CD8-positive, alpha-beta memory T cell (primary cell): ENCODE measurements around the gene RBM47. TPM values are rescaled to one million over a fixed set of nuclear protein-coding genes. Genes with fewer than 3 reads are reported as not detected.

Source experiments
- CTCF ChIA-PET: fragments of 350-600 bp; sonication (Branson Sonifier 250); formaldehyde crosslinking; loops from one replicate; lab custom pipeline; 2021; ENCODE audit warnings: antibody characterized with exemption; lab: Charles Lee
- POLR2A ChIA-PET: fragments of 350-600 bp; sonication (Branson Sonifier 250); formaldehyde crosslinking; loops from one replicate; lab custom pipeline; 2021; ENCODE audit warnings: antibody characterized with exemption; lab: Charles Lee
- DNase-seq, 5 donors: peaks; one replicate each; pipeline versions ENCODE4 v3.0.0 to v3.0.0-alpha.2; 2020 to 2022; ENCODE audit warnings: mixed read lengths in 1 of 5
- H3K27ac ChIP-seq: one replicate; pipeline ENCODE4 v1.7.0; 2013; ENCODE audit warnings: low read depth, mild to moderate bottlenecking, low read length, moderate library complexity
- H3K27me3 ChIP-seq: 2 replicates; pipeline ENCODE4 v1.7.0; 2013; ENCODE audit warnings: low read length, mild to moderate bottlenecking; ENCODE audit not compliant: insufficient read depth, poor library complexity, severe bottlenecking
- H3K36me3 ChIP-seq: 2 replicates; pipeline ENCODE4 v1.7.0; 2013; ENCODE audit warnings: mild to moderate bottlenecking, low read length, moderate library complexity; ENCODE audit not compliant: insufficient read depth
- H3K4me1 ChIP-seq: 2 replicates; pipeline ENCODE4 v1.7.0; 2013; ENCODE audit warnings: mild to moderate bottlenecking, low read length, moderate library complexity; ENCODE audit not compliant: insufficient read depth
- H3K4me3 ChIP-seq: 2 replicates; pipeline ENCODE4 v1.7.0; 2013; ENCODE audit warnings: mild to moderate bottlenecking, low read length
- H3K9me3 ChIP-seq: 2 replicates; pipeline ENCODE4 v1.7.0; 2013; ENCODE audit warnings: mild to moderate bottlenecking, low read length
- H3K27ac Mint-ChIP-seq, 8 donors: one replicate each; pipeline ENCODE4 v1.8.0; 2020 to 2021; ENCODE audit warnings: mixed read lengths in 8 of 8, mild to moderate bottlenecking in 6 of 8, inconsistent platforms in 3 of 8, moderate library complexity in 3 of 8
- H3K27me3 Mint-ChIP-seq, 2 donors: one replicate each; pipeline ENCODE4 v1.8.0; 2020 to 2021; ENCODE audit warnings: mixed read lengths in 2 of 2, mild to moderate bottlenecking in 1 of 2, moderate library complexity in 1 of 2
- H3K36me3 Mint-ChIP-seq, 3 donors: one replicate each; pipeline ENCODE4 v1.8.0; 2020 to 2021; ENCODE audit warnings: mixed read lengths in 3 of 3, inconsistent platforms in 1 of 3, mild to moderate bottlenecking in 1 of 3
- H3K4me1 Mint-ChIP-seq, 3 donors: one replicate each; pipeline ENCODE4 v1.8.0; 2020 to 2021; ENCODE audit warnings: mixed read lengths in 3 of 3, inconsistent platforms in 1 of 3, mild to moderate bottlenecking in 1 of 3
- H3K4me3 Mint-ChIP-seq, 7 donors: one replicate each; pipeline ENCODE4 v1.8.0; 2020 to 2021; ENCODE audit warnings: mixed read lengths in 7 of 7, mild to moderate bottlenecking in 6 of 7, moderate library complexity in 4 of 7, inconsistent platforms in 2 of 7
- H3K9me3 Mint-ChIP-seq, 5 donors: one replicate each; pipeline ENCODE4 v1.8.0; 2020 to 2022; ENCODE audit warnings: mixed read lengths in 5 of 5, mild to moderate bottlenecking in 3 of 5, moderate library complexity in 2 of 5, inconsistent platforms in 1 of 5
- polyA plus RNA-seq: library from polyadenylated mRNA; unstranded; fragments of 300-500 nt; fragmentation: Illumina TruSeq; gene quantifications from one replicate; pipeline ENCODE4 v1.2.3, GENCODE V29; 2021
- total RNA-seq, 2 experiments: library from RNA; stranded (reverse); gene quantifications; one replicate each; pipeline ENCODE4 v1.2.3, GENCODE V29; 2021

The RBM47 gene
- total and polyA plus RNA-seq, 3 experiments from 2014 or later = 1.1 to 1.4 TPM; not detected in 1

GRCh38 chr4:40661803-40662202 lies 32.1 kb upstream of the RBM47 start:
- Mint-ChIP-seq H3K27ac (no peak overlapping the region), H3K4me1 (no peaks in the 10 kb centered on the region), H3K9me3 (no peaks in the 10 kb centered on the region), H3K36me3 (no peaks in the 10 kb centered on the region), H3K4me3 (no peak overlapping the region), H3K27me3 (no peaks in the 10 kb centered on the region)
- H3K27me3 ChIP-seq = no peaks in the 10 kb centered on the region
- no peak for DNase-seq
- H3K4me1 ChIP-seq = no peaks in the 10 kb centered on the region
- H3K27ac ChIP-seq = no peak overlapping the region
- H3K9me3 ChIP-seq = no peaks in the 10 kb centered on the region
- ChIA-PET POLR2A (no interaction called here), CTCF (no interaction called here)
- no peak overlapping the region for H3K4me3 ChIP-seq
- no peaks in the 10 kb centered on the region for H3K36me3 ChIP-seq

- no peaks in the 10 kb centered on the region for H3K27me3 Mint-ChIP-seq
- H3K4me3 Mint-ChIP-seq = no peak overlapping the region
- H3K27me3 ChIP-seq = no peaks in the 10 kb centered on the region
- H3K27ac Mint-ChIP-seq = no peak overlapping the region
- no peak for DNase-seq
- ChIA-PET POLR2A (no interaction called here), CTCF (interaction anchor here (0.7 kb wide), 1 partner anchor 37 kb away, joined by 4 read pairs; no protein-coding TSS in a partner anchor)
- peaks cover 0 to 5% (median 0%) of the 10 kb centered on the region in 3 donors for H3K4me1 Mint-ChIP-seq
- H3K36me3 ChIP-seq = no peaks in the 10 kb centered on the region
- no peaks in the 10 kb centered on the region for H3K9me3 Mint-ChIP-seq
- H3K36me3 Mint-ChIP-seq = no peaks in the 10 kb centered on the region
- H3K4me3 ChIP-seq = no peak overlapping the region
- H3K27ac ChIP-seq = no peak overlapping the region
- no peaks in the 10 kb centered on the region for H3K9me3 ChIP-seq
- H3K4me1 ChIP-seq = no peaks in the 10 kb centered on the region
Observed at GRCh38 chr4:40656201-40656863, 26.7 kb upstream of the RBM47 start.

- H3K4me3 ChIP-seq = no peak overlapping the region
- H3K36me3 ChIP-seq = no peaks in the 10 kb centered on the region
- ChIA-PET POLR2A (no interaction called here), CTCF (no interaction called here)
- no peak for DNase-seq
- no peak overlapping the region for H3K27ac ChIP-seq
- H3K4me1 ChIP-seq = no peaks in the 10 kb centered on the region
- Mint-ChIP-seq H3K9me3 (no peaks in the 10 kb centered on the region), H3K27ac (no peak overlapping the region), H3K27me3 (peaks cover 0 to 5% of the 10 kb centered on the region in 2 donors), H3K4me3 (no peak overlapping the region), H3K36me3 (no peaks in the 10 kb centered on the region), H3K4me1 (peaks cover 0 to 4% (median 0%) of the 10 kb centered on the region in 3 donors)
- no peaks in the 10 kb centered on the region for H3K9me3 ChIP-seq
- H3K27me3 ChIP-seq = no peaks in the 10 kb centered on the region
Observed at GRCh38 chr4:40651280-40651679, 21.6 kb upstream of the RBM47 start.

GRCh38 chr4:40649321-40649720 lies 19.7 kb upstream of the RBM47 start:
- DNase-seq = no peak
- no peaks in the 10 kb centered on the region for H3K36me3 Mint-ChIP-seq
- Histone ChIP-seq H3K4me3 (no peak overlapping the region), H3K4me1 (no peaks in the 10 kb centered on the region), H3K9me3 (no peaks in the 10 kb centered on the region), H3K27ac (no peak overlapping the region), H3K36me3 (no peaks in the 10 kb centered on the region), H3K27me3 (no peaks in the 10 kb centered on the region)
- CTCF ChIA-PET = no interaction called here
- no peak overlapping the region for H3K27ac Mint-ChIP-seq
- H3K9me3 Mint-ChIP-seq = no peaks in the 10 kb centered on the region
- no peaks in the 10 kb centered on the region for H3K4me1 Mint-ChIP-seq
- POLR2A ChIA-PET = no interaction called here
- no peak overlapping the region for H3K4me3 Mint-ChIP-seq
- H3K27me3 Mint-ChIP-seq = peaks cover 0 to 5% of the 10 kb centered on the region in 2 donors

- no peaks in the 10 kb centered on the region for H3K36me3 Mint-ChIP-seq
- peaks cover 0 to 5% of the 10 kb centered on the region in 2 donors for H3K27me3 Mint-ChIP-seq
- no peaks in the 10 kb centered on the region for H3K36me3 ChIP-seq
- H3K4me3 Mint-ChIP-seq = no peak overlapping the region
- no peaks in the 10 kb centered on the region for H3K4me1 Mint-ChIP-seq
- H3K27ac Mint-ChIP-seq = no peak overlapping the region
- no peaks in the 10 kb centered on the region for H3K9me3 Mint-ChIP-seq
- H3K4me3 ChIP-seq = no peak overlapping the region
- H3K9me3 ChIP-seq = no peaks in the 10 kb centered on the region
- no peaks in the 10 kb centered on the region for H3K4me1 ChIP-seq
- no peak for DNase-seq
- no peaks in the 10 kb centered on the region for H3K27me3 ChIP-seq
- POLR2A ChIA-PET = no interaction called here
- no peak overlapping the region for H3K27ac ChIP-seq
- CTCF ChIA-PET = no interaction called here
Observed at GRCh38 chr4:40648742-40649281, 19.1 kb upstream of the RBM47 start.

GRCh38 chr4:40648131-40648530 lies 18.5 kb upstream of the RBM47 start:
- POLR2A ChIA-PET = no interaction called here
- no peak overlapping the region for H3K4me3 Mint-ChIP-seq
- CTCF ChIA-PET = no interaction called here

GRCh38 chr4:40645586-40645985 lies 15.9 kb upstream of the RBM47 start:
- no peak overlapping the region for H3K4me3 ChIP-seq
- no peak overlapping the region for H3K27ac ChIP-seq
- ChIA-PET POLR2A (no interaction called here), CTCF (no interaction called here)
- Mint-ChIP-seq H3K27me3 (peaks cover 0 to 5% of the 10 kb centered on the region in 2 donors), H3K36me3 (no peaks in the 10 kb centered on the region), H3K27ac (no peak overlapping the region), H3K4me1 (no peaks in the 10 kb centered on the region), H3K9me3 (no peaks in the 10 kb centered on the region), H3K4me3 (no peak overlapping the region)
- H3K27me3 ChIP-seq = no peaks in the 10 kb centered on the region
- H3K4me1 ChIP-seq = no peaks in the 10 kb centered on the region
- no peaks in the 10 kb centered on the region for H3K36me3 ChIP-seq
- no peak for DNase-seq
- no peaks in the 10 kb centered on the region for H3K9me3 ChIP-seq

More at GRCh38 chr4:40648131-40648530, 18.5 kb upstream of the RBM47 start:
- no peak overlapping the region for H3K27ac Mint-ChIP-seq
- H3K9me3 Mint-ChIP-seq = no peaks in the 10 kb centered on the region
- H3K27me3 Mint-ChIP-seq = peaks cover 0 to 5% of the 10 kb centered on the region in 2 donors
- Histone ChIP-seq H3K4me3 (no peak overlapping the region), H3K9me3 (no peaks in the 10 kb centered on the region), H3K36me3 (no peaks in the 10 kb centered on the region), H3K4me1 (no peaks in the 10 kb centered on the region), H3K27me3 (no peaks in the 10 kb centered on the region), H3K27ac (no peak overlapping the region)
- no peaks in the 10 kb centered on the region for H3K4me1 Mint-ChIP-seq
- no peak for DNase-seq
- H3K36me3 Mint-ChIP-seq = no peaks in the 10 kb centered on the region

GRCh38 chr4:40632080-40632479 lies 2.4 kb upstream of the RBM47 start:
- ChIA-PET CTCF (no interaction called here), POLR2A (no interaction called here)
- H3K27me3 ChIP-seq = no peaks in the 10 kb centered on the region
- no peak overlapping the region for H3K4me3 ChIP-seq
- Mint-ChIP-seq H3K9me3 (peaks cover 0 to 7% (median 3%) of the 10 kb centered on the region in 5 donors), H3K36me3 (no peaks in the 10 kb centered on the region), H3K27me3 (peaks cover 34 to 52% of the 10 kb centered on the region in 2 donors), H3K4me1 (peaks cover 8 to 12% (median 12%) of the 10 kb centered on the region in 3 donors), H3K27ac (no peak overlapping the region), H3K4me3 (no peak overlapping the region)
- H3K36me3 ChIP-seq = no peaks in the 10 kb centered on the region
- H3K4me1 ChIP-seq = no peaks in the 10 kb centered on the region
- DNase-seq = no peak
- H3K9me3 ChIP-seq = no peaks in the 10 kb centered on the region
- no peak overlapping the region for H3K27ac ChIP-seq
